Liver (tissue), 3 donors: Measurements from ENCODE around the gene RELA.

ENCODE experiments used
- EGR1 ChIP-seq, 2 donors: IDR thresholded peaks; 2 replicates each; pipeline ENCODE4 v1.6.1; 2016 to 2018; ENCODE audit warnings: antibody characterized with exemption in 2 of 2, low read depth in 2 of 2
- FOXA1 ChIP-seq: IDR thresholded peaks from 2 replicates; pipeline ENCODE4 v1.6.1; 2016; ENCODE audit warnings: antibody characterized with exemption
- JUND ChIP-seq, 2 donors: IDR thresholded peaks; 2 replicates each; pipeline ENCODE4 v1.6.1; 2016; ENCODE audit warnings: antibody characterized with exemption in 2 of 2
- NR2F2 ChIP-seq: IDR thresholded peaks from 2 replicates; pipeline ENCODE4 v1.6.1; 2016; ENCODE audit warnings: antibody characterized with exemption
- RAD21 ChIP-seq, 2 donors: IDR thresholded peaks; 2 replicates each; pipeline ENCODE4 v1.6.1; 2016; ENCODE audit warnings: antibody characterized with exemption in 2 of 2, mild to moderate bottlenecking in 2 of 2
- RXRA ChIP-seq, 2 donors: IDR thresholded peaks; 2 replicates each; pipeline ENCODE4 v1.6.1; 2017 to 2018; ENCODE audit warnings: antibody characterized with exemption in 2 of 2, mild to moderate bottlenecking in 1 of 2
- TF ChIP-seq, protein P1 (sequence below): fragments of 150-350 bp; IDR thresholded peaks from 2 replicates; pipeline ENCODE4 v1.5.1; 2017; ENCODE audit warnings: improper control_type of control experiment, low read depth, low read length; ENCODE audit not compliant: missing input control
- TF ChIP-seq, protein P2 (sequence below): IDR thresholded peaks from 2 replicates; pipeline ENCODE4 v1.6.1; 2016; ENCODE audit warnings: antibody characterized with exemption
- donor health status: healthy.
- donor health status: healthy.

DNA sequence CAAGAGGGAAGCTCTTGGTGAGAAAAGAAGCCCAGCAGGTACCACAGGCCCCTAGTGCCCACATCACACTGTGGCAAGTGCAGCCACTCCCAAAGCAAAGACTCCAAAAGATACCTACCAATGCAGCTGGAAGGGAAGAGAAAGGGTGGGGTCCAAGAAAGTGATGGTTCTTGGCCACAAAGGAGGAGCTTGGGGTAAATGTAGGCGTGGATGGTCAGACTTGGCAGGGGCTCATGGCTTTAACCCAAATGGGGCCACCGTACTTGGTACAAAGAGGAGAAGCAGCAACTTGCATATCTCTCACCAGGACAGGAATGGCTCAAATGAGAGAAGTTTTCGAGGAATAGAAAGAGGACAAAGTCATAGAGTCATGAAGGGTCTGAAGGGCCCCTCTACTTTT, 53.5 kb downstream of the RELA start:
- no peak for TF ChIP-seq JUND (IDR thresholded peaks at IDR 0.05)
- no peak for TF ChIP-seq NR2F2
- TF ChIP-seq, protein P1, sequence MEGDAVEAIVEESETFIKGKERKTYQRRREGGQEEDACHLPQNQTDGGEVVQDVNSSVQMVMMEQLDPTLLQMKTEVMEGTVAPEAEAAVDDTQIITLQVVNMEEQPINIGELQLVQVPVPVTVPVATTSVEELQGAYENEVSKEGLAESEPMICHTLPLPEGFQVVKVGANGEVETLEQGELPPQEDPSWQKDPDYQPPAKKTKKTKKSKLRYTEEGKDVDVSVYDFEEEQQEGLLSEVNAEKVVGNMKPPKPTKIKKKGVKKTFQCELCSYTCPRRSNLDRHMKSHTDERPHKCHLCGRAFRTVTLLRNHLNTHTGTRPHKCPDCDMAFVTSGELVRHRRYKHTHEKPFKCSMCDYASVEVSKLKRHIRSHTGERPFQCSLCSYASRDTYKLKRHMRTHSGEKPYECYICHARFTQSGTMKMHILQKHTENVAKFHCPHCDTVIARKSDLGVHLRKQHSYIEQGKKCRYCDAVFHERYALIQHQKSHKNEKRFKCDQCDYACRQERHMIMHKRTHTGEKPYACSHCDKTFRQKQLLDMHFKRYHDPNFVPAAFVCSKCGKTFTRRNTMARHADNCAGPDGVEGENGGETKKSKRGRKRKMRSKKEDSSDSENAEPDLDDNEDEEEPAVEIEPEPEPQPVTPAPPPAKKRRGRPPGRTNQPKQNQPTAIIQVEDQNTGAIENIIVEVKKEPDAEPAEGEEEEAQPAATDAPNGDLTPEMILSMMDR = no peak
- TF ChIP-seq, protein P2, sequence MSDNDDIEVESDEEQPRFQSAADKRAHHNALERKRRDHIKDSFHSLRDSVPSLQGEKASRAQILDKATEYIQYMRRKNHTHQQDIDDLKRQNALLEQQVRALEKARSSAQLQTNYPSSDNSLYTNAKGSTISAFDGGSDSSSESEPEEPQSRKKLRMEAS = no peak
- TF ChIP-seq RAD21 (IDR thresholded peaks at IDR 0.05) = no peak
- TF ChIP-seq EGR1 (IDR thresholded peaks at IDR 0.05; ENCODE audit: low read depth in 2 of 2) = no peak
- no peak for TF ChIP-seq FOXA1
- TF ChIP-seq RXRA (IDR thresholded peaks at IDR 0.05) = no peak
